GM13976 (cell line): Measurements from ENCODE around the gene AFF4.
"Not testable (repeated sequence)": the region's sequence is repeated elsewhere in the genome, so short reads cannot be mapped to it uniquely, and the experiment has no call there.

Source experiments
- DNase-seq: peaks from one replicate; pipeline ENCODE4 v3.0.0; 2012; ENCODE audit warnings: low spot score
- CTCF ChIP-seq: IDR thresholded peaks from 2 replicates; pipeline ENCODE4 v1.5.1; 2012; ENCODE audit warnings: borderline replicate concordance, mild to moderate bottlenecking; ENCODE audit not compliant: insufficient read depth; ENCODE audit errors: extremely low read depth, missing control alignments, control extremely low read depth
- in situ Hi-C: fragments of 300-500 bp; cut with MboI; formaldehyde crosslinking; loops from one replicate; pipeline ENCODE4 v1.12.0; 2022; ENCODE audit warnings: low sequenced_read_pairs, mixed read lengths, inconsistent platforms; ENCODE audit not compliant: unreplicated experiment

AFF4 gene, protein sequence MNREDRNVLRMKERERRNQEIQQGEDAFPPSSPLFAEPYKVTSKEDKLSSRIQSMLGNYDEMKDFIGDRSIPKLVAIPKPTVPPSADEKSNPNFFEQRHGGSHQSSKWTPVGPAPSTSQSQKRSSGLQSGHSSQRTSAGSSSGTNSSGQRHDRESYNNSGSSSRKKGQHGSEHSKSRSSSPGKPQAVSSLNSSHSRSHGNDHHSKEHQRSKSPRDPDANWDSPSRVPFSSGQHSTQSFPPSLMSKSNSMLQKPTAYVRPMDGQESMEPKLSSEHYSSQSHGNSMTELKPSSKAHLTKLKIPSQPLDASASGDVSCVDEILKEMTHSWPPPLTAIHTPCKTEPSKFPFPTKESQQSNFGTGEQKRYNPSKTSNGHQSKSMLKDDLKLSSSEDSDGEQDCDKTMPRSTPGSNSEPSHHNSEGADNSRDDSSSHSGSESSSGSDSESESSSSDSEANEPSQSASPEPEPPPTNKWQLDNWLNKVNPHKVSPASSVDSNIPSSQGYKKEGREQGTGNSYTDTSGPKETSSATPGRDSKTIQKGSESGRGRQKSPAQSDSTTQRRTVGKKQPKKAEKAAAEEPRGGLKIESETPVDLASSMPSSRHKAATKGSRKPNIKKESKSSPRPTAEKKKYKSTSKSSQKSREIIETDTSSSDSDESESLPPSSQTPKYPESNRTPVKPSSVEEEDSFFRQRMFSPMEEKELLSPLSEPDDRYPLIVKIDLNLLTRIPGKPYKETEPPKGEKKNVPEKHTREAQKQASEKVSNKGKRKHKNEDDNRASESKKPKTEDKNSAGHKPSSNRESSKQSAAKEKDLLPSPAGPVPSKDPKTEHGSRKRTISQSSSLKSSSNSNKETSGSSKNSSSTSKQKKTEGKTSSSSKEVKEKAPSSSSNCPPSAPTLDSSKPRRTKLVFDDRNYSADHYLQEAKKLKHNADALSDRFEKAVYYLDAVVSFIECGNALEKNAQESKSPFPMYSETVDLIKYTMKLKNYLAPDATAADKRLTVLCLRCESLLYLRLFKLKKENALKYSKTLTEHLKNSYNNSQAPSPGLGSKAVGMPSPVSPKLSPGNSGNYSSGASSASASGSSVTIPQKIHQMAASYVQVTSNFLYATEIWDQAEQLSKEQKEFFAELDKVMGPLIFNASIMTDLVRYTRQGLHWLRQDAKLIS

DNA sequence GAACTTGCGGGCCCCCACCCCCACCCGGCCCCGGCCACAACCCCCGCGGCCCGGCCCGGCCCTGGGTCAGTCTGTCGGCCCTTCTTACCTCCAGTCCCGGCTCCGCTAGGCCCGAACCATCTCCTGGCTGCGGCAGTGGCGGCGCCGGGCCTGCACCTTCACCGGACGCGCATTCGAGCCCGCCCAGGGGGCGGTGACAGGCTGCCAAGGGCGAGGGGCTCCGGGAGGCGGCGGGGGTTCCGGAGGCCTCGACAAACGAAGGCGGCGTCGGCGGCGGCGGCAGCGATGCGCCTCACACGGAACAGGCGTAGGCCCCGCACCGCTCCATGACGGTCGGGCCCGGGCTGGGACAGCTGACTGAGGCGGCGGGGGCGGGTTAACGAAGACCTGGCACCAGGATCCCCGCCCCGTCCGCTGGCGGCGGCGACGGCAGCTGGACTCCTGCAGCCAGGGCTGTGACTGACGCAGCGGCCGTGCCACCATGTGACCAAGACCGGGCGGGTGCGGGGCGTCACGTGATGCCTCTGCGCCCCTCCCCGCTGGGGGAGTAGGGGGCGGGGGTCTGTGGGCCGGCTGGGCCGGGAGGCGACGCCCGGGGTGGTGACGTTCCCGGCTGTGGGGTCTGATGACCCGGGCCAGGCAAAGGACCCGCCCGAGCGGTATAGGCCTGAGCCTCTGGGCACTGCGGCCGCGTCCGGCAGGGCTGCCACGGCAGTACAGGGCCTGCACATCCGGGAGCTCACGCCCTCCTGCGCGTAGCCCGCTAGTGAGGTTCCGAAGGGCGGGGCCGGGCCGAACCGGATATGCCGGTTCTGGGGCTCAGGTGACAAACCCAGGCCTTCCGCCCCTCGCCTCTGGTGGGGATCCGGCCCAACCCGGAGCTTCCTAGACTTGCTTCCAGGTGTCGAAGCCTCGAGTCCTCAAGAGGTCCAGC, at the start of gene AFF4:
TSS of gene AFF4 (minus strand) at position 464 of the 934 bp plus-strand sequence. CDS start 26,445 bp downstream, outside the sequence.
- no peak for TF ChIP-seq CTCF
- peak; percentile 97 for DNase-seq
- in situ Hi-C loops, result no loop called here

- in situ Hi-C loops, DNase-seq: not testable (repeated sequence)
Observed at GRCh38 chr5:133008455-133008854, 45.0 kb upstream of the AFF4 start.

DNA sequence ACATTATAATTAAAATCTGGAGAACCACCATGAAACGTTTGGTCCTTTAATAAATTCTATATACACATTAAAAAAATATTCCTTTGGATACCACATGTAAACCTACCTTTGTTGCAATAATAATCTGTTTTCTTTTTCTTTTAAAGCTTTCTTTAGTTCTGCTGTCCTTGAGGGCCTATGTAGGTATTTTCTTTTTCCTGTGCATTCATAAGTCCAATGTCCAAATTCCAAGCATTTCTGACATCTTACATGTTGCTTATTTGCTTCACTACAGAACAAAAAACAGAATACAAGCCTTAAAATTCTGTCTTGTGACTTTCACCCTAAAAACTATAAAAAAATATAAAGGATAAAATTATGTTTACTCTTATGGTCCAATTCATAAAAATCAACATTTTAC, 43.2 kb upstream of the AFF4 start:
- DNase-seq, result no peak
- in situ Hi-C loops, result no loop called here

GRCh38 chr5:132999246-132999645, 35.8 kb upstream of the AFF4 start:
- in situ Hi-C loops, result no loop called here
- no peak for TF ChIP-seq CTCF
- no peak for DNase-seq

More for the DNA sequence above, 43.2 kb upstream of the AFF4 start:
- TF ChIP-seq CTCF, result no peak

- in situ Hi-C loops, result no loop called here
- no peak for DNase-seq
- no peak for TF ChIP-seq CTCF
Observed at GRCh38 chr5:132998556-132998955, 35.1 kb upstream of the AFF4 start.

DNA sequence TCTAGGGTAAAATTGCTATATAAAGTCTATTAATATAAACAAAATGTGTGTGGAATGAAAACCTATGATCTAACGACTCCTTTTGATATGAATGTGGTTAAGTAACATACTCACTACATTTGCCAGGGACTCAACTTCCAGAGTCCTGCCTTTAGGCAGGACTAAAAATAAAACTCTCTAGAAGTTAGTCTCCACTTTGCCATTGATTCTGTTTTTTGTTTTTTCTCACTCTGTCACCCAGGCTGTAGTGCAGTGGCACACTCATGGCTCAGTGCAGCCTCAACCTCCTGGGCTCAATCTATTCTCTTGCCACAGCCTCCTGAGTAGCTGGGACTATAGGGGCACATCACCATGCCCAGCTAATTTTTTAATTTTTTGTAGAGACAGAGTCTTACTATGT, 32.9 kb upstream of the AFF4 start:
- in situ Hi-C loops, result no loop called here
- no peak for DNase-seq
- TF ChIP-seq CTCF, result no peak
